Rectal smooth muscle tissue (tissue), 1 donor: ENCODE results near the gene CA5A.
"Not testable (repeated sequence)": the region's sequence is repeated elsewhere in the genome, so short reads cannot be mapped to it uniquely, and the experiment has no call there.

ENCODE experiments used
- H3K27ac ChIP-seq: one replicate; pipeline ENCODE4 v1.7.0; 2013; ENCODE audit warnings: low read depth, low read length, inconsistent platforms
- H3K27me3 ChIP-seq: one replicate; pipeline ENCODE4 v1.7.0; 2013; ENCODE audit warnings: low read length; ENCODE audit not compliant: control insufficient read depth, insufficient read depth
- H3K36me3 ChIP-seq: one replicate; pipeline ENCODE4 v1.7.0; 2013; ENCODE audit warnings: low read length; ENCODE audit not compliant: control insufficient read depth, insufficient read depth
- H3K4me1 ChIP-seq: one replicate; pipeline ENCODE4 v1.7.0; 2013; ENCODE audit warnings: low read length; ENCODE audit not compliant: control insufficient read depth, insufficient read depth
- H3K4me3 ChIP-seq: one replicate; pipeline ENCODE4 v1.7.0; 2013; ENCODE audit warnings: low read length
- H3K9ac ChIP-seq: one replicate; pipeline ENCODE4 v1.7.0; 2013; ENCODE audit warnings: low read length

The CA5A gene

DNA sequence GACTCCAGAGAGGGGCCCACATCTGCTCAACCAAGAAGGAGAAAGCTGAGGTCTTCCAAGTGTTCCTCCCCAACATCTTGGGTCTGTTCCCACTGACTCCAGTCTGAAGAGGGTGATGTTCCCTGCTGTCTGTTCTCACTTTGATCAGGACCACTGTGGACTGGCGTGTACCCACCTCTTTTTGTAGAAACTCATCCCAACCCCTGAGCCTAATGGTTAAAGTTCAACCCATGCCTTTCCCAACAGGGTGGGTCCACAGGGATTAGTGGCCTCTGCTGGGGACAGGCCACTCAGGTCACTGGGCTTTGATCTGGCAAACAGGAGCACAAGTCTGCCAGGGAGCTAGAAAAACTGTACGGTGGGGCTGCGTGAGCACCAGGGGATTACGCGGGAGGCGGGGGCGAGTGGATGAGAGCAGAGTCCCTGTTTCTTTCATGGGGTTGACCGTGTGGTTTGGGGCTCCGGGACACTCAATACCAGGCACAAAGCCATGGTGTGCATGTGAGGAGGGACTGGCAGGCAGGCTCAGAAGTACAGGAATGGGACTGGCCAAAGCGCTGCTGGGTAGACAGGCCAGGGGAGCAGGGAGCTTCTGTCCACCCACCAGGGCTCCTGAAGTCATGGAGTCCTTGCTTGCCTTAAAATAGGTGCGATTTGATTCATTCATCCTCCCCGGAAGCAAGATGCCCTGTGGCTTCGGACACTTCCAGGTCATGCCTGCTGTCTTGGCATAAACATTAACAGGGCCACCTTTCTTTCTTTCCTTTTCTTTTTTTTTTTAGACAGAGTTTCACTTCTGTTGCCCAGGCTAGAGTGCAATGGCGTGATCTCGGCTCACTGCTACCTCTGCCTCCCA, at the start of gene CA5A:
TSS of gene CA5A (minus strand) at position 155 of the 856 bp plus-strand sequence. CDS start at position 76, 79 bp downstream.
- no peaks in the 10 kb centered on the region for H3K27me3 ChIP-seq
- H3K9ac ChIP-seq: no peak within 1 kb of the TSS
- no peak within 1 kb of the TSS for H3K4me3 ChIP-seq
- H3K4me1 ChIP-seq: no peaks in the 10 kb centered on the region
- H3K36me3 ChIP-seq: no peaks in the 10 kb centered on the region
- no peak within 1 kb of the TSS for H3K27ac ChIP-seq

DNA sequence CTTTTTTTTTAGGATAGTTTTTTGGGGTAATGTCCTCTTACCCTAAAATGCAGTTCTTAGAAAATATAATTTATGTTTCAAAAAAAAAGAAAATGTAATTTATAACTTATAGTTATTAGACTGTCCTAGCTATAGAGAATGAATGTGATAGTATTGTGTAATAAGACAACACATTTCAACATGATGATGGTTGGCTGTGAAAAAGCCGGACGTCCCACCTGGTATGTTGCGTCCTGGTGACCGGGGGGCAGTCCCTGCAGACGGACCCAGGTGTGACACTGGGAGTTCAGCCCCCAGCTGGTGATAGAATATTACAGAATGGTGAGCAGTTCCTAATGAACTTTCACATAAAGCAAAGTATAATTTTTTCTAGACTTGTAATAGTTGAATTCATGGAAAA, 49.2 kb upstream of the CA5A start:
- not testable (repeated sequence) for H3K4me1 ChIP-seq, H3K36me3 ChIP-seq, H3K27me3 ChIP-seq, H3K27ac ChIP-seq, H3K9ac ChIP-seq, H3K4me3 ChIP-seq

DNA sequence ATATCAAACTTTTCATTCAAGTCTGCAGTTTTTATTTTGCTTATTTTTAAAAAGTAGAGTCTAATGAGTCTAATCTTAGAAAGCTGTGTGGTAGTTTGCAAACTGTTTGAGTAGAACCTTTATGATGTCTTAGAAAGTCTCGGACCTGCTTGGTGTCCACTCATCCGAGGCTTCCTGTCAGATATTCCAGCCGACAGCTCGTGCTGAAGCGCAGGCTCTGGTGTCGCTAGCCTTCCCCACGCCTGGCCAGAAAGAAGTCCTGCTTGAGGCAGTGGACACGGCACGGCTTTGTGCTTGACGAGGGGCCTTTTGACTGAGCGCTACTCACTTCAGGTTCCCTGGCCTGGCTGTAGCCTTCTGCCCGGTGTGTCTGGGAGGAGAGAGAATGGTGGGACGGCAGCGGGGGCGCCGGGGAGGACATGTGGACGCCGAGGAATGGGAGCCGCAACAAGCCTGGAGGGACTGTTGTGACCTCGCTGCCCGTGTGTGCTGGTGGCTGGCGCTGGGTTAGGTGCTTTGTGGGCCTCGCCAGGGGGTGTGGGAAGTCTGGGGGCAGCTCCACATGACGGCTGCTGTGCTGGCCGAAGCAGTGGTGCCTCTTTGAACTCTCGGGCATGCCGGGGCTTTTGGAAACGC, 48.4 kb upstream of the CA5A start:
- Histone ChIP-seq H3K27me3 (no peaks in the 10 kb centered on the region), H3K36me3 (peaks cover 4% of the 10 kb centered on the region)

DNA sequence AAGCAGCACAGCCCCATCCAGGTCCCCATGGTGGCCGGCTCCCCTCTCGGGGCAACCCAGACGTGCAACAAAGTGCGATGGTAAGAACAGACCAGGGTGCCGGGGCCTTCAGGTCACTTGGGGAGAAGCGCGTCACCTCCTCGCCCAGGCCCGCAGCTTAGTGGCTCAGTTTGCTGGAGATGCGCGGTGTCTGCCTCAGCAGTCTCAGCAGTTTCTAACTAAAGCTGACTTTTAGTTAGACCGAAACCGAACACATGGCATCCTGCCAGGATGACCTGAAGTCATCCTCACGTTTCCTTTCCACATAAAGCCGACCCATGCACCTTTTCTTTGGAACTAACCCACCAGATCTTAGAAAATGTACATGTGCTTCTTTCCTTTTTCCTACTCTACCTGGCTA, 47.9 kb upstream of the CA5A start:
- H3K4me1 ChIP-seq, H3K27me3 ChIP-seq, H3K36me3 ChIP-seq, H3K27ac ChIP-seq, H3K9ac ChIP-seq, H3K4me3 ChIP-seq: not testable (repeated sequence)

More for the DNA sequence above, 48.4 kb upstream of the CA5A start:
- H3K4me3 ChIP-seq: no peak overlapping the region
- no peak overlapping the region for H3K9ac ChIP-seq
- no peak overlapping the region for H3K27ac ChIP-seq
- H3K4me1 ChIP-seq: no peaks in the 10 kb centered on the region

DNA sequence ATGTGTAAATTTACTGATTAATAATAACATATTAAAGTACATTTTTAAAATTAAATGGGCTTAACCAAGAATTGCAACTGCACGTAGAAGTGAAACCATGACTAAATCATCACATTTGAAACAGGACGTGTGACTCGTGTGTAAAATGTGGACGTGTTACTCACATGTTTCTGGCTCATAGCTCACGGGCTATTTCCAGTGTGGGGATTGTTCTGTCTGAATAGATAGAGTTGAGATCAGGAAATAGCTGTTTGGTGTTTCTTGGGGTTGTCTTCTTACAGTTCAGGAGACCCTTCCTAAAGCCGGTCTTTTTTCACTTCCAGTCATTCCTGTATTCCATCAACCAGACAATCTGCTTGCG, 47.4 kb upstream of the CA5A start:
- H3K4me3 ChIP-seq, H3K27me3 ChIP-seq, H3K36me3 ChIP-seq, H3K4me1 ChIP-seq, H3K9ac ChIP-seq, H3K27ac ChIP-seq: not testable (repeated sequence)

DNA sequence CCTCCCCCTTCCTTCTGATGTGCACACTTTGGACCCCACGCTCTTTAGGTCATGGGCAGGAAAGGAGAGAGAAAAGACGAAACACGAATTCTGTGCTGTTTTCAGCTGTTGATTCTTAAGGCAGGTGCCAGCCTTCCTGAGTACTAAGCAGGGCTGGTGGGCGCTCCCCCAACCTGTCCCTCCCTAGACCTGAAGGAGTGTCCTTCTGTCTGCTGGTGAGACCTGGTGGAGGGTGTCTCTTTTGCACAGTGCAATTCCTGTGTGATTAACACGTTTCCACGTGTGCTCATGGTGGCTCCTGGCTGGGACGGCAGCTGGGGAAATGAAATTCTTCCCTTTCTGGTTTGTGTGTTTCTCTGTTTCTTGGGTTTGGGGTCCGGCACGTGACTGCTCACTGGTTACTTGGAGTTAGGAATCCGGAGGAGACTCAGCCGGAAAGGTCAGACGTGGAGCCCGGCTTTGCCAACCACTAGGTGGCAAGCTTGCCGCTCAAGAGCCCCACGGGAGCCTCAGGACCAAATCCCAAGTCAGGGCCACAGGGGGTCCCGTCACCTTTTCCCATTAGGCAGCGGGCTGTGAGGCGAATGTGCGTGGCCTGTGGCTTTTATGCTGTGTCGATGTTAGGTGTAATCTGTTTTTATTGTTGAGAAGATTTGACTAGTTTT, 46.9 kb upstream of the CA5A start:
- H3K9ac ChIP-seq, H3K27ac ChIP-seq, H3K4me3 ChIP-seq, H3K27me3 ChIP-seq, H3K36me3 ChIP-seq, H3K4me1 ChIP-seq: not testable (repeated sequence)

DNA sequence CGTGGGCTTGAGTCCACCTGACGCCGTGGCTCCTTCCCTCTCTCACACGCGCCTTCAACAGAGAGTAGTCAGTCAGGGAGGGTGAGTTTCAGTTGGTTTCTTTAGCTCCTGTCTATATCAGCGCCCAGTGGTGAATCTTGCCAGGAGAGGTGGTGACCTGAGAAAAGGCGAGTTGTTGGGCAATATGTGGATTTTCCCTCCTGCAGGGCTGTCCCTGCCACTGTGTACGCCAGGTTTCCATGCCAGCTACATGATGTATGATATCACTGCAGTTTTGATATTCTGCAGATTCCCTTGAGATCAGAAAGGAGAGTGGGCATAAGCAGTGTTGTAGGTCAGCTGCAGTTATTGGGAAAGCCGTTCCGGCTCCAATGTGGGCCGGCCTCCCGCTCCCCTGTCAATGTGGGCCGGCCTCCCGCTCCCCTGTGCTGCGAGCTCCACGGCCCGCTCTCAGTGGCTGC, 46.3 kb upstream of the CA5A start:
- no peaks in the 10 kb centered on the region for H3K27me3 ChIP-seq
- no peak overlapping the region for H3K27ac ChIP-seq
- no peak overlapping the region for H3K4me3 ChIP-seq
- no peaks in the 10 kb centered on the region for H3K4me1 ChIP-seq
- peaks cover 4% of the 10 kb centered on the region for H3K36me3 ChIP-seq
- no peak overlapping the region for H3K9ac ChIP-seq

DNA sequence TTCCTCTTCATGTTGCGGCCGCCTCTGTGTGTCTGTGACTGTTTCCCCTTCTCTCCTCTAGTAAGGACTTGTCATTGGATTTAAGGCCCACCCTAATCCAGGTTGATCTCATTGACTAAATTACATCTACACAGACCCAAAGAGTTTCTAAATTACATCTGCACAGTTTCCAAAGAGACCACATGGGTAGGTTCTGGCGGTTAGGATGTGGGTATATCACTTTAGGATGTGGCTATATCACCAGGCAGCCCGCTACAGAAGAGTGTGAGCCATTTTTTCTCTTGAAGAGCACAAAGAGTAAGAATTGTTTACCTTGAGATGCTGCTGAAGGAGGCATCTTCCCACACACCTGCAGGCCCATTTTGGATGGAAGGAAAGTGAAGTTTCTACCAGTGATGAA, 45.0 kb upstream of the CA5A start:
- not testable (repeated sequence) for H3K4me1 ChIP-seq, H3K27ac ChIP-seq, H3K36me3 ChIP-seq, H3K9ac ChIP-seq, H3K4me3 ChIP-seq, H3K27me3 ChIP-seq

DNA sequence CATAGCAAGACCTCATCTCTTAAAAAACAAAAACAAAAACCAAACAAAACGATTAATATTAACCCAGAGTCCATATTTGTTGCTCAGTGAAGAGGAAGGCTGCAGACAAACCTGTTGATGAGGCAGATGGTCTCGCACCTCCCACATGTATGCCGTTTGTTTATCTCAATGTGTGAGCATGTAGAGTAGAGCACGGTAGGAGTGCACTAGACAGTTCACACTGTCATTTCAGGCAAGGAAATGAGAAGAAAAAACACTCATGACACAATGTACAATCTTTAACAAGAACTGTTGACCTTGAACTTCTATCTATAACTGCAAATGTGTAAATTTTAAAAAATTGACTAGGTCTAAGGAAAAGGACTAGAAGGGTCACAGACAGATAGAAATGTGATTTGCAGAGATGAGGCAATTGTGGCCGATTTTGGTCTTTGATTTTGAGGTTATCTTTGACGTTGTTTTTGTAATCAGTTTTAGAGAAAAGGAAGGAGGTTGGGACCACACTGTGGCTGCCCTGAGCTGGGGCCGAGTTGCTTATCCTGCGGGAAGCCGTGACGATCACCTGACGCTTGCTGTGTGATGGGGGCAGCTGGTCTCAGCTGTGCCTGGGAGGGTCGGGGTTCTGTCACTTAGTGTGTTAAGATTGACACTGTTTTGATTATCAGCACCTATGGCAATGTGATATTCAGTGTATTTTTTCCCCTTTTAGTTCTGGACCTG, 43.7 kb upstream of the CA5A start:
- H3K36me3 ChIP-seq, H3K4me3 ChIP-seq, H3K9ac ChIP-seq, H3K4me1 ChIP-seq, H3K27ac ChIP-seq, H3K27me3 ChIP-seq: not testable (repeated sequence)

DNA sequence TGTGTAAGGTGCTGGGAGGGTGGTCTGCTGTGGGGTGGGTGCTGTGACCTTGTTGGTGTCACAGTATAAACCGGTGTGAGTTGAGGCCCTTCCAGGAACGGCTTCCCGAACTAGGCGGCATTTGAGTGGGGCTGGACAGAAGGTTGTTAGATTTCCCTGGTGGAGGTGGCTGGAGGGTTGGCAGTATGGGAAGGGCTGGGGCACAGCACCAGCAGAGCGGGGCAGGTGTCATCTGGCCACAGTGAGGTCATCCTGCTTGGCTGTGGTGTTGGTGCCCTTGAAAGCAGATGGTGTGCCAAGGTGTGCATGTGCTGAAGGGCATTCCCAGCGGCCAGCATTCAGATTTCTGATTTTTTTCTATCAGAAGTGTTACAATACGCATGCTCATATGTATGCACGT, 43.0 kb upstream of the CA5A start:
- Histone ChIP-seq H3K27ac (no peak overlapping the region), H3K9ac (no peak overlapping the region), H3K36me3 (no peaks in the 10 kb centered on the region), H3K4me1 (no peaks in the 10 kb centered on the region), H3K4me3 (no peak overlapping the region), H3K27me3 (no peaks in the 10 kb centered on the region)

DNA sequence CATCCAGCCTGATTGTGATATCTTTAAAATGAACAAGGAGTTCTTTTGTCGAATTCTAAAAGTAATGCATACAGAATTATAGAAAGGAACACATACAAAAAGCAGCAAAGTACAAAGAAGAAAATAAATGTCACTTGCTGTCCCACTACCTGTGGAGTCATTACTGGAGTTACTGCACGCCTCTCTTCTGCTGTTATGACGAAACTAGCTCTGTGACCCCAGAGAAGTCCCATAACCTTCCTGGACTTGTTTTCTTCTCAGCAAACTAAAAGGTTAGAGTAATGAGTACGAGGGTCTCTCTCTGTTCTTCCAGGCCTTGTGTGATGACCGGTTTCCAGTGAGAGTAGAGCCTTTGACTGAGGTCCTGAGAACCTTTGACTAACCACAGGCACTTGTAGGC, 41.8 kb upstream of the CA5A start:
- Histone ChIP-seq H3K4me1 (no peaks in the 10 kb centered on the region), H3K36me3 (no peaks in the 10 kb centered on the region), H3K9ac (no peak overlapping the region), H3K27me3 (no peaks in the 10 kb centered on the region), H3K4me3 (no peak overlapping the region), H3K27ac (no peak overlapping the region)

DNA sequence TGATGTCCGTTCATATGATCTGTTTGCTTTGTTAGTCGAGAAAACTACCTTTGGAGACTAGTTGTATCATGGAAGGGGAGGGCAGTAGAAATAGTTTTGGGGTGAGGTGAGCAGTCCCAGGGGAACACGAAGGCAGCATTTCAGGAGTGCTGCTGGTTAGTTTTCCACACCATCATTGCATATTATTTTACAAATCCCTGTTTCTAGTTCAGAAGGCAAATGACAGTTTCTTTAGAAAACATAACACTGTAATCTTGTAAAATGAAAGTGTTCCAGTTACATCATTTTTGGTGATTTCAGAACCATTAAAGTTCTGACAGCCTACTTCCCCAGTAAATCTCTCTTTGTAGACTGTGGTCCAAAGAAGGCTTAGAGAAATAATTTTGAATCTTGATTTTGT, 40.3 kb upstream of the CA5A start:
- H3K36me3 ChIP-seq: no peaks in the 10 kb centered on the region
- H3K4me1 ChIP-seq: no peaks in the 10 kb centered on the region
- no peak overlapping the region for H3K4me3 ChIP-seq
- H3K27me3 ChIP-seq: no peaks in the 10 kb centered on the region
- no peak overlapping the region for H3K9ac ChIP-seq
- H3K27ac ChIP-seq: no peak overlapping the region
